GM06990 (cell line): ENCODE measurements around the gene SEPTIN5.

Experiments used
- DNase-seq: peaks from one replicate; pipeline ENCODE4 v3.0.0-alpha.2; 2011; ENCODE audit not compliant: insufficient read length; ENCODE audit errors: extremely low read depth
- H3K27me3 ChIP-seq: replicated peaks from 2 replicates; pipeline ENCODE4 v1.6.0; 2011; ENCODE audit warnings: low read length; ENCODE audit not compliant: control insufficient read depth, insufficient read depth
- H3K36me3 ChIP-seq: 2 replicates; pipeline ENCODE4 v1.5.1; 2011; ENCODE audit warnings: low read length; ENCODE audit not compliant: control insufficient read depth, insufficient read depth
- H3K4me3 ChIP-seq: replicated peaks from 2 replicates; pipeline ENCODE4 v1.5.1; 2011; ENCODE audit warnings: low read depth, mild to moderate bottlenecking, control low read depth, low read length
- TF ChIP-seq, protein P1 (sequence below): IDR thresholded peaks from 2 replicates; pipeline ENCODE4 v1.5.1; 2011; ENCODE audit warnings: low read length, control low read depth, mild to moderate bottlenecking, inconsistent platforms; ENCODE audit not compliant: insufficient read depth, poor library complexity, severe bottlenecking

The SEPTIN5 gene

GRCh38 chr22:19748991-19749664 is 34.8 kb downstream of the SEPTIN5 start:
- no peaks in the 10 kb centered on the region for H3K36me3 ChIP-seq
- no peak overlapping the region for H3K4me3 ChIP-seq
- TF ChIP-seq, protein P1, sequence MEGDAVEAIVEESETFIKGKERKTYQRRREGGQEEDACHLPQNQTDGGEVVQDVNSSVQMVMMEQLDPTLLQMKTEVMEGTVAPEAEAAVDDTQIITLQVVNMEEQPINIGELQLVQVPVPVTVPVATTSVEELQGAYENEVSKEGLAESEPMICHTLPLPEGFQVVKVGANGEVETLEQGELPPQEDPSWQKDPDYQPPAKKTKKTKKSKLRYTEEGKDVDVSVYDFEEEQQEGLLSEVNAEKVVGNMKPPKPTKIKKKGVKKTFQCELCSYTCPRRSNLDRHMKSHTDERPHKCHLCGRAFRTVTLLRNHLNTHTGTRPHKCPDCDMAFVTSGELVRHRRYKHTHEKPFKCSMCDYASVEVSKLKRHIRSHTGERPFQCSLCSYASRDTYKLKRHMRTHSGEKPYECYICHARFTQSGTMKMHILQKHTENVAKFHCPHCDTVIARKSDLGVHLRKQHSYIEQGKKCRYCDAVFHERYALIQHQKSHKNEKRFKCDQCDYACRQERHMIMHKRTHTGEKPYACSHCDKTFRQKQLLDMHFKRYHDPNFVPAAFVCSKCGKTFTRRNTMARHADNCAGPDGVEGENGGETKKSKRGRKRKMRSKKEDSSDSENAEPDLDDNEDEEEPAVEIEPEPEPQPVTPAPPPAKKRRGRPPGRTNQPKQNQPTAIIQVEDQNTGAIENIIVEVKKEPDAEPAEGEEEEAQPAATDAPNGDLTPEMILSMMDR, result no peak
- no peak for DNase-seq
- peaks cover 4% of the 10 kb centered on the region for H3K27me3 ChIP-seq

- Histone ChIP-seq H3K4me3 (no peak overlapping the region), H3K27me3 (peaks cover 4% of the 10 kb centered on the region)
- TF ChIP-seq, protein P1, result no peak
These were observed 35.6 kb downstream of the SEPTIN5 start for GRCh38 chr22:19749876-19750275.

GRCh38 chr22:19750507-19751490 is 36.5 kb downstream of the SEPTIN5 start:
- Histone ChIP-seq H3K36me3 (no peaks in the 10 kb centered on the region), H3K27me3 (peaks cover 4% of the 10 kb centered on the region), H3K4me3 (no peak overlapping the region)
- DNase-seq, result no peak
- TF ChIP-seq, protein P1, result no peak

More at GRCh38 chr22:19749876-19750275, 35.6 kb downstream of the SEPTIN5 start:
- no peak for DNase-seq
- no peaks in the 10 kb centered on the region for H3K36me3 ChIP-seq

DNA sequence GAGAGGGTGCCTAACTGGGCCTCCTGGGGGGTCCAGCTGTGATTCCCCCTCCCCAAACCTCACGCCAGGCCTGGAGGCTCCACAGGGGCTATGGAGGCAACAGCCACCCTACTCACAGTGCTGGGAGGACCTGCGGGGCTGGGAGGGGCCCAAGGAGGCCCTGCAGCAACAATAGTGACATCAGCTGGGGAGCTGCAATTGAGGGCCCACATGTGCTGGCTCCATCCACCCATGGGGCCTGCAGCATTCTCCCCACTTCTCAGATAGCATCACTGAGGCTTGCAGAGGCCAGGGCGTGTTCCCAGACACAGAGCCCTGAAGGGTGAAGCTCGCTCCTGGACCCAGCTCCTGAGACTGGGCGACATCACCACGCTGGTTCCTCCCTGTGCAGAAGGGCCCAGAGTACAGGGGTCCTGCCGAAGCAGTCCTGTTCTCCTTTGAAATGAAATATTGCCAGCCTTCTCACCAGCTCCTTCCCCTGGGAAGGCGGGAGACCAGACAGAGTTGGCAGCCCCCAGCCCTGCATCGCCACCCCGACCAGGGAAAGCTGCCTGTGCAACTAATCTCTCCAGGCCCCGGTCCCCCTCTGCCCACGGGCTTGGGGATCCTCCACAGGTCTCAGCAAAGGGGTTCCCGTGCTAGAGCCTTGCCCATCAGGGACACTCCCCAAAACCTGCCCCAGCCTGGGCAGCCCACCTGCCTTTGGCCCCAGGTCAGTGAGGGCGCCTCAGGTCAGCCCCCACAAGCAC is 37.4 kb downstream of the SEPTIN5 start:
- no peak for DNase-seq
- TF ChIP-seq, protein P1, result no peak
- H3K27me3 ChIP-seq, result peaks cover 4% of the 10 kb centered on the region
- H3K4me3 ChIP-seq, result no peak overlapping the region
- no peaks in the 10 kb centered on the region for H3K36me3 ChIP-seq

DNA sequence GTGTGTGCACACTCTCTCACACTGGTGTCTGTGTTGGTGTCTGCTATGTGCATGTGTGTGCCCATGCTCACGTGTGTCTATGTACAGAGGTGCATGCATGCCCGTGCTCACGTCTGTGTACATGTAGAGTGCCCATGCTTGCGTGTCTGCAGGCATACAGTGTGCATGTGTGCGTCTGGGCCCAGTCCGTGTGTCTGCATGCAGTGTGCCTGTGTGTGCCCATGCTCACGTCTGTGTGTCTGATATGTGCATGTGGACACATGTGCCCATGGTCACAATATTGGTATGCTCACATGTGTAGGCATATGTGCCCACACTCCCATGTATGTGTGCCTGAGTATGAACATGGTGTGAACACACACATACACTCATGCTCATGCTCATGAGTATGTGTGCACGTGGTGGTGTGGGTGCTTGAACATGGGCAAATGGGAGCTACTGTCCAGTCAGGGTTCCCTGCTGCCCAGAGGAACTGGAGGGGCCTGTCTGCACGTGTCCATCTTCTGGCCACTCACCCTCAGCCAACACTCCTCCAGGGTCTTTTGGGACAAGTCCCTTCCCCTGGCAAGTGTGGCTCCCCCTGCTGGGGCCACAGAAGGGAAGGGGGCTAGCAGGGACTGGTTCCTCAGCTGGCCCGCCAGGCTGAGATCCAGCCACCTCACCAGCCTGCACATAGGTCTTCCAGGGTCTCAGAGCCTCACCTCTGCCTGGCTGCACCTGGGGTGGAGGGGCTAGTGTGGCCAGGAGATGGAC is 39.0 kb downstream of the SEPTIN5 start:
- Histone ChIP-seq H3K36me3 (no peaks in the 10 kb centered on the region), H3K4me3 (no peak overlapping the region), H3K27me3 (peaks cover 4% of the 10 kb centered on the region)
- TF ChIP-seq, protein P1, result peak; percentile 25
- DNase-seq, result no peak
